Activated naive CD4-positive, alpha-beta T cell (primary cell): ENCODE data around the gene HCK.
A peak's percentile ranks its signal among the peaks of the same experiment; 100 is the strongest.
"Not testable (repeated sequence)": the region's sequence is repeated elsewhere in the genome, so short reads cannot be mapped to it uniquely, and the experiment has no call there.

ENCODE experiments used
- DNase-seq, 4 experiments: peaks; one replicate each; lab custom pipeline; 2025; lab: John Stamatoyannopoulos, UW

HCK gene

DNA sequence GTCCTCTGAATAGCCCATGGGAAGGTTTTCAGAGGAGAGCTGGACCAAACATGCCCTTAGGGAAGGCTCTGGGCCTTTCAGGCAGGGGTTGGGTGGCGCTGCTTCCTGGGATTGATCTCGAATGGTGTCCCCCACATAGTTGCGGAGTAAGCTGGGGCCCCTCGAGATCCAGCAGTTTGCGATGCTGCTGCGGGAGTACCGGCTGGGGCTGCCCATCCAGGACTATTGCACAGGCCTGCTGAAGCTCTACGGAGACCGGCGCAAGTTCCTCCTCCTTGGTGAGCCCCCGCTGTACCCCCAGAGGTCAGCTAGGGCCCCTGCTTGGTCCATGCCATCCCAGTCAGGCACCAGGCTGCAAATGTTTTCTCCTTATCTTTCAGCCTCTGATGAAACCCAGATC, 22.5 kb upstream of the HCK start:
- DNase-seq, result no peak

DNA sequence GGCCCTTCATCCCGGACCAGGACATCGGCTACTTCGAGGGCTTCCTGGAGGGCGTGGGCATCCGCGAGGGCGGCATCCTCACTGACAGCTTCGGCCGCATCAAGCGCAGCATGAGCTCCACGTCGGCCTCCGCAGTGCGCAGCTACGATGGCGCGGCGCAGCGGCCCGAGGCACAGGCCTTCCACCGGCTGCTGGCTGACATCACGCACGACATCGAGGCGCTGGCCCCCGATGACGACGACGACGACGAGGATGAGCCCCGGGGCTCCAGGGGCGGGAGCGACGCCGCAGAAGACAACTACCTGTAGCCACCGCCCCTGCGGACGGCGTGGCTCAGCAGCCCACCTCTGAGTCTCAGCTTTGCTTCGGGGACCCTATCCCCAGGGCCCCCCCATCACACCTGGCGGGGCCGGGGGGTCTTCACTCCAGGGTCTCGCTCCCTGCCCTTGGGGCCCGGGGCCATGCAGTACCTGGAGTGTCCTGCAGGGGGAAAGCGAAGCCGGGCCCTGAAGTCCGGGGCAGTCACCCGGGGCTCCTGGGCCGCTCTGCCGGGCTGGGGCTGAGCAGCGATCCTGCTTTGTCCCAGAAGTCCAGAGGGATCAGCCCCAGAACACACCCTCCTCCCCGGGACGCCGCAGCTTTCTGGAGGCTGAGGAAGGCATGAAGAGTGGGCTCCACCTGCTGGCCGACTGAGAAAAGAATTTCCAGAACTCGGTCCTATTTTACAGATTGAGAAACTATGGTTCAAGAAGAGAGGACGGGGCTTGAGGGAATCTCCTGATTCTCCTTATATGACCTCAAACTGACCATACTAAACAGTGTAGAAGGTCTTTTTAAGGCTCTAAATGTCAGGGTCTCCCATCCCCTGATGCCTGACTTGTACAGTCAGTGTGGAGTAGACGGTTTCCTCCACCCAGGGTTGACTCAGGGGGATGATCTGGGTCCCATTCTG, 20.8 kb upstream of the HCK start:
- DNase-seq, result peak; percentile 11 to 55 (median 24)

- no peak for DNase-seq
These were observed 18.7 kb upstream of the HCK start for GRCh38 chr20:32033316-32033715.

- DNase-seq, result not testable (repeated sequence)
These were observed 18.3 kb upstream of the HCK start for GRCh38 chr20:32033721-32034120.

- DNase-seq, result no peak
These were observed 17.2 kb upstream of the HCK start for GRCh38 chr20:32034581-32035425.

- DNase-seq, result no peak
These were observed 16.6 kb upstream of the HCK start for GRCh38 chr20:32035426-32035779.

GRCh38 chr20:32036252-32036651, 15.8 kb upstream of the HCK start:
- DNase-seq, result no peak

DNA sequence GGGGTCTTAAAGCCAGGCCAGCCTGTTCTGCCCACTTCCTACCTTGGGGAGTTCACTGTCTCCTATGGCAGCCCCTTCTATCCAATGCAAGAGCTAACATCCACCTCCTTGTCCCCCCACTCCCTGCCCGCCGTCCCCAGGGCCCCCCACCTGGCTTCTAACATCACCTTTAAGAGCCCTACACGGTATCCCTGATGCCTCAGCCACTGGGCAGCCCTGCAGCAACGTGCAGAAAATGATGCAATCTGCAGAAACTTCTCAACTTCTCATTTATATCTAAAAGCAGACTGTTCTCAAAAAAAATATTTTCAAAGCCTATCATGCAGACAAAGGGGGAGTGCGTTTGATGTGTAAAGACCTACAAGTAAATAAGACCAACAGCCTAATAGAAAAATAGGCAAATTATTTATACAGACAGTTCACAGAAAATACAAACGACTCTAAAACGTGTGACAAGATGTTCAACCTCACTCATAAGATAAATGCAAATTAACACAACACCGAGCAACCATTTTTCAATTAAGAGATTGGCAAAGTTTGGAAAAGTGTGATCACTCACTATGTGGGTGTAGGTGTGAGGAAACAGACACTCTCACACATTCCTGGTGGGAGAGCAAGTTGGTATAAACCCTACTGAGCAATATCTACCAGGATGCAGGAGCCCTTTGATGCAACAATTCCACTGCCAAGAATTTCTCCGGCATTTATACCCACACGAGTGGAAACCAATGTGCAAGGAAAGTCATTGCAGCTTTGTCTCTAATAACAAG, 15.1 kb upstream of the HCK start:
- DNase-seq, result no peak

GRCh38 chr20:32037929-32038328, 14.1 kb upstream of the HCK start:
- no peak for DNase-seq

DNA sequence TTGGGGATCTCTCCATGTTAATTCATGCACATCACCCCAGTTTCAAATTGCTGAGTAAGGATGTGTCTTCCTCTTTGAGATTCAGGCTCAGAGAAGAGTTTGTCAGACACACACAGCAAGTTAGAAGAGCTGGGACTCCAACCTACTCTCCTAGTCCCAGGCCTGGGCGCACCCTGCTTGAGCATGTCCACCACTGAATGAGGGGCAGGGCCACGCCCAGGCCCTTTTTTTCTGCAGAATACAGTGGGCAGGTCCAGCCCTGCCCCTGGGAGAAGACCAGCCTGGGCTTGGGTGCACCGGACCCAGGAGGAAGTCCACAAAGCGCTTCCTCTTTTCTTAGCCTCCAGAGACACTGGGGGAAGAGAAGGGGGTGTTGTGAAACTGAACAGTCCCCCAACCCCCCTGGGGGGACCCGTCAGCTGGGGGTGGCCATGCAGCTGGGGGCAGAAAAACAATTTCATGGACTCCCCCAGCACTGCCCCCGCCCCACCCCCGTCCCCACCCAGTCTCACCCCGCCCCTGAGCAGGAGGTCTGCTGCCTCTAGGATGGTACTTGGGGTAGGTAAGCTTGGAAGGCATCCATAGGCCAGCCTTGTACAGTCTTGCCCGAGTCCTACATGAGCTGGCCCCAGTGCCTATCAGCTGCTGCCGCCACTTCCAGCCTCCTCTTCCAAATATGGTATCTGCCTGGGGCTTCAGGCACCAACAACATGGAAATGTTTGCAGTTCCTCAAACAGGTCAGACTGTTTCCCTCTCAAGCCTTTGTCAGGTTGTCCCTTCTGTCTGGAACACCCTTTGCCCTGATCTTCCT, 11.7 kb upstream of the HCK start:
- no peak for DNase-seq

- no peak for DNase-seq
These were observed 6.0 kb upstream of the HCK start for GRCh38 chr20:32045999-32046398.

DNA sequence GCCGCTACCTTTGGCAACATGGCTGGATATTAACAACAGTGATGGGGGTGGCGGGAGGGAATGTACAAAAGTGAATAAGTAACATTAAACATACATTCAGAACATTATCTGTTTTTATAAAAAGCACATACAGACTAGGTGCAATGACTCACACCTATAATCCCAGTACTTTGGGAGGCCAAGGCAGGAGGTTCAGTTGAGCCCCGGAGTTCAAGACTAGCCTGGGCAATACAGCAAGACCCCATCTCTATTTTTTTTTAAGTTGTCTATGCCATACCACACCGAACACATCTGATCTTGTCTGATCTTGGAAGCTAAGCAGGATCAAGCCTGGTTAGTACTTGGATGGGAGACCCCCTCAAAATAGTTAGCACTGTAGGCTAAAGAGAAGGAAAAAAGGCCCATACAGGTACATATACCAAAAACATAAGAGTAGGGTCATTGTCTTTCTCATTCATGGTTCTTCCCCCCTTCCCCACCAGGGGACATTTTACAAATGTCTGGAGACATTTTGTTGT, 1.7 kb upstream of the HCK start:
- DNase-seq, result no peak

- no peak for DNase-seq
These were observed 1.0 kb upstream of the HCK start for GRCh38 chr20:32050851-32051556.

- no peak for DNase-seq
These were observed 337 bp upstream of the HCK start for GRCh38 chr20:32051720-32052089.

DNA sequence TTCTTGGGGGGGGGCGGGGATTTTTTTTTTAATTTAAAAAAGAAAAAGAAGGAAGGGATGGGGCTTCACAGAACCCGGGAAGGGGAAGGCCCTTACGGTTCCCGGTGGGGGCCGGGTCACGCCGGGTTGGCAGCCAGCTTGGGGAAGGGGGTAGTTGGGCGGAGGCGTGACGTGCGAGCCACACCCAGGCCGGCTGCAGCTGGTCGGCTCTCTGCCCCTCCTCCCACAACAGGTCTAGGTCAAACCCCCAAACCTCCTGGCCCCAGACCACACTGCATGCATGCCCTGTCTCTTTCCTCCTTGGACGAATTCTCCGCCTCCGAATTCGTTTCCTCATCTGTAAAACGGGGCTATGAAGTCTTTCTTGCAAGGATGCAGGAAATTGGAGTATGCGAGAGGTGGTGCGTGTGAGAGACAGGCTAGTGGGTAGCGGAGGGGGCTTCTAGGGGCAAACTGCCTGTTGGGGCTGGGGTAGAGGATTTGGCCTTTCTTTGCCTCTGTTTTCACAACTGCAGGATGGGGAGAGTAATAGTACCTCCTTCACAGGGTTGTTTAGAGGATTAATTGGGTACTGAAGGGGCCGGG, 828 bp downstream of the HCK start:
- DNase-seq, result no peak

GRCh38 chr20:32053648-32054047, 1.6 kb downstream of the HCK start:
- DNase-seq, result no peak

DNA sequence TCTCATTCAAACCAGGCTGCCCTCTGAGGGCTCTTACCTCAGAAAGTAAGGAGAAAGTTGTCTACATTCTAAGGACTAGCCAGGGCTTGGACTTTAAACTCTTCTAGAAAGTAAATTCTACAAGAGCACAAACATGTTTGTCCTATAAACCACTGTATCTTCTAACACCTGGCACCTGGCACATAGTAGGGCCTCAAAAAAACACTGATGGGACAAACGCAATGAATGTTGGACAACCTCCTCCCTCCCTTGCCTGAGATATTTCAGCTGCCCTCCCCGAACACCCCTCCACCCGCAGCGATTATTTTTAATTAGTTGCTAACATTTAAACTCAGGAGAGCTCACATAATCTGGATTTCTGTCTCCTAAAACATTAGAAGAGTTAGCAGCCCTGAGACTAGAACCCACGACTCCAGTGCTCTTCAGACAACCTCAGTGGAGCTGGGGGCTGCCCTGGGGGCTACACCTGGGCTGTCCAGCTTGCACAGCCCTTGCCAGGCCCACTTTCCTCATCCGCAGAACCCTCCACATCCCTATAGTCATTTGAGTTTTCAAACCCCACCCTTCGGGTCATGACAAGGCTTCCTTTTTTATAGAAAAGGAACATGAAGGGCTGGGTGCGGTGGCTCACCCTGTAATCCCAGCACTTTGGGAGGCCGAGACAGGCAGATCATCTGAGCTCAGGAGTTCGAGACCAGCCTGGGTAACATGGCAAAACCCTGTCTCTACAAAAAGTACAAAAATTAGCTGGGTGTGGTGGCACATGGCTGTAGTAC, 4.9 kb downstream of the HCK start:
- DNase-seq, result no peak

DNA sequence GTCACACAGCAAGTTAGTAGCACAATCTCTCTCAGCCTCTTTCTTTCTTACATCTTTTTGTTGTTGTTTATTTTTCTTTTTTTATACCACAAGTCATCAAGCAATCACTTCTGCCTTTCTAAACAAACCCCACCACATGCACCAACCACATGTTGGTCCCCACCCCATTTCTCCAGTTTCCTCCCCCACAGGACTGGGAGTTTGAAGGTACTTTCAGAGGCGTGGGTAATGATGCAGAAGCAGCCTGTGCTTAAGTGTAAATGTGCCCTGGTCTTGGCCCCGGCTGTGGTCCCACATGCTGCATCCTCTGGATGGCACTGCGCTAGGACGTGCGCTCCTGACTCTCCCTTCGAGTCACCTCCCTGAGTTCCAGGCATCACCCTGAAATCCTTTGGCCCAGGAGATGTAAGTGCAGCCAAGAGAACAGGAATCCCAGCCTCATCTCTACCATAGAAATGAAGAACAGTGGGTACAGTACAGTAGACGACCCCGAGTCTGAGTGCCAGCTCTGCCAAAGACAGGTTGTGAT, 5.7 kb downstream of the HCK start:
- DNase-seq, result no peak

GRCh38 chr20:32059189-32059588, 7.1 kb downstream of the HCK start:
- DNase-seq, result no peak
